Colonic mucosa (tissue), 4 donors: ENCODE data around the gene HNRNPL. TPM values are rescaled to one million over a fixed set of nuclear protein-coding genes. Genes with fewer than 3 reads are reported as not detected.
"Not testable (repeated sequence)": the region's sequence is repeated elsewhere in the genome, so short reads cannot be mapped to it uniquely, and the experiment has no call there.

Experiments used
- DNase-seq: peaks from one replicate; pipeline ENCODE4 v3.0.0-alpha.2; 2020
- H3K27ac ChIP-seq: fragments of 200-600 bp; one replicate; pipeline ENCODE4 v1.8.0; 2021
- H3K27me3 ChIP-seq: fragments of 200-600 bp; one replicate; pipeline ENCODE4 v1.8.0; 2021
- H3K36me3 ChIP-seq: fragments of 200-600 bp; one replicate; pipeline ENCODE4 v1.8.0; 2021
- H3K4me1 ChIP-seq: fragments of 200-600 bp; one replicate; pipeline ENCODE4 v1.8.0; 2021; ENCODE audit warnings: mild to moderate bottlenecking
- H3K4me3 ChIP-seq: fragments of 200-600 bp; one replicate; pipeline ENCODE4 v1.8.0; 2021
- H3K9ac ChIP-seq, 2 donors: one replicate each; pipeline ENCODE4 v1.7.0; 2013; ENCODE audit warnings: control low read depth in 2 of 2, low read depth in 2 of 2, low read length in 2 of 2
- H3K9me3 ChIP-seq: fragments of 200-600 bp; one replicate; pipeline ENCODE4 v1.8.0; 2021
- intact Hi-C: fragments of 100-400 bp; cut with DNase I; formaldehyde crosslinking; loops from one replicate; pipeline ENCODE4 v1.14.1; 2022
- total RNA-seq, 2 donors: library from RNA; stranded (reverse); fragmentation: NEBNext Ultra II Directional in 1 of 2; extraction: Animal tissue kit (Norgen Biotek cat#: 25700) in 1 of 2; gene quantifications; one replicate each; pipeline ENCODE4 v1.2.1, GENCODE V29; 2021
- TF ChIP-seq, protein P1 (sequence below): fragments of 200-600 bp; IDR thresholded peaks from one replicate; pipeline ENCODE4 v1.8.0; 2022; ENCODE audit warnings: antibody characterized with exemption, mild to moderate bottlenecking
- donor health status: healthy.
- donor health status: DM: no; HTN: no; CAD: no.
- donor health status: DM: no; HTN: no; CAD: no.

Gene HNRNPL
- total RNA-seq, 2 donors from 2014 or later, result 305 to 418 TPM

DNA sequence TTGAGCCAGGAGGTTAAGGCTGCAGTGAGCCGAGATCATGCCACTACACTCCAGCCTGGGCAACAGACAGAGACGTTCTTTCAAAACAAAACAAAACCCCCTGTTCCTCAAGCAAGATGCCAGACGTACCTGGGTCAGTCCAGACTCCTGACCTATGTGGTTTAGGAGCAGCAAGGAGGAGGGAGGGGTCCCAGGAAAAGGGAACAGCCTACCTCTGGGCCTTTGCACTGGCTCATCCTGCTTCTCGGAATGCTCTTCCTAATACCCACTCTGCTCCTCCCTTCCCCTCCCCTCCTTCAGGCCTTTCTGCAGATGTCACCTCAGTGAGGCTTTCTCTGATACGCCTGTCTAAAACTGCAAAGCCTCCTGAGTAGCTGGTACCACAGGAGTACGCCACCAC, 18.8 kb upstream of the HNRNPL start:
- Histone ChIP-seq H3K27me3 (no peaks in the 10 kb centered on the region), H3K9me3 (no peaks in the 10 kb centered on the region), H3K36me3 (no peaks in the 10 kb centered on the region), H3K4me3 (no peak overlapping the region), H3K27ac (no peak overlapping the region), H3K9ac (peak overlapping the region in 1 of 2 donors; percentile 14), H3K4me1 (peaks cover 12% of the 10 kb centered on the region)
- TF ChIP-seq, protein P1, sequence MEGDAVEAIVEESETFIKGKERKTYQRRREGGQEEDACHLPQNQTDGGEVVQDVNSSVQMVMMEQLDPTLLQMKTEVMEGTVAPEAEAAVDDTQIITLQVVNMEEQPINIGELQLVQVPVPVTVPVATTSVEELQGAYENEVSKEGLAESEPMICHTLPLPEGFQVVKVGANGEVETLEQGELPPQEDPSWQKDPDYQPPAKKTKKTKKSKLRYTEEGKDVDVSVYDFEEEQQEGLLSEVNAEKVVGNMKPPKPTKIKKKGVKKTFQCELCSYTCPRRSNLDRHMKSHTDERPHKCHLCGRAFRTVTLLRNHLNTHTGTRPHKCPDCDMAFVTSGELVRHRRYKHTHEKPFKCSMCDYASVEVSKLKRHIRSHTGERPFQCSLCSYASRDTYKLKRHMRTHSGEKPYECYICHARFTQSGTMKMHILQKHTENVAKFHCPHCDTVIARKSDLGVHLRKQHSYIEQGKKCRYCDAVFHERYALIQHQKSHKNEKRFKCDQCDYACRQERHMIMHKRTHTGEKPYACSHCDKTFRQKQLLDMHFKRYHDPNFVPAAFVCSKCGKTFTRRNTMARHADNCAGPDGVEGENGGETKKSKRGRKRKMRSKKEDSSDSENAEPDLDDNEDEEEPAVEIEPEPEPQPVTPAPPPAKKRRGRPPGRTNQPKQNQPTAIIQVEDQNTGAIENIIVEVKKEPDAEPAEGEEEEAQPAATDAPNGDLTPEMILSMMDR, result no peak
- no peak for DNase-seq
- intact Hi-C loops, result no loop called here

DNA sequence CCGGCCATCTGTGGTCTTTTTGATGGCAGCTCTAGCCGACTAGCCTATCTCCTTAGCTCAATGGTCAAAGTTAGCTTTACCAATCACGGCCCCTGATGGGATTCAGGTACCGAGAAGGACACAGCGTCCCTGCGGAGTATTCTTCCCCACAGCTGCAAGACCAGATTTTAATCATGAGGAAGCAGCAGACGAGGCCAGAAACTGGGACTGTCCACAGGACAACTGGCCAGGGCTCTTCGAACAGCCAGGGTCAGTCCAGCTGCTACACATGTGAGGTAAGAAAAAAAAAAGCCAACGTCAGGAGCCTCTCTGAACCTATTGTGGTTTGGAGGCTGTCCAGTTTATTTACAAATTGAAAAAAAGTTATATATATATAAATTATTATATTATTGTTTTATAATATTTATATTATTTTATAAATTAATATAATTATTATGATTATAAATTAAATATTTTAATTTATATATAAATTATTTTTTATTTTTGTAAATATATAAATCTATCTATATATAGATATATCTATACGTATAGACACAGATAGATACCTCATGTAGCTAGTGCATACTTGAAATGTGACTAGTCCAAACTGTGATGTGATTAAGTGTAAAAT, 17.5 kb upstream of the HNRNPL start:
- H3K27ac ChIP-seq, result no peak overlapping the region
- no peaks in the 10 kb centered on the region for H3K36me3 ChIP-seq
- H3K4me1 ChIP-seq, result peaks cover 23% of the 10 kb centered on the region
- TF ChIP-seq, protein P1, result no peak
- no peaks in the 10 kb centered on the region for H3K9me3 ChIP-seq
- H3K9ac ChIP-seq, result no peak overlapping the region
- no peak overlapping the region for H3K4me3 ChIP-seq
- no peaks in the 10 kb centered on the region for H3K27me3 ChIP-seq
- DNase-seq, result no peak
- intact Hi-C loops, result no loop called here

DNA sequence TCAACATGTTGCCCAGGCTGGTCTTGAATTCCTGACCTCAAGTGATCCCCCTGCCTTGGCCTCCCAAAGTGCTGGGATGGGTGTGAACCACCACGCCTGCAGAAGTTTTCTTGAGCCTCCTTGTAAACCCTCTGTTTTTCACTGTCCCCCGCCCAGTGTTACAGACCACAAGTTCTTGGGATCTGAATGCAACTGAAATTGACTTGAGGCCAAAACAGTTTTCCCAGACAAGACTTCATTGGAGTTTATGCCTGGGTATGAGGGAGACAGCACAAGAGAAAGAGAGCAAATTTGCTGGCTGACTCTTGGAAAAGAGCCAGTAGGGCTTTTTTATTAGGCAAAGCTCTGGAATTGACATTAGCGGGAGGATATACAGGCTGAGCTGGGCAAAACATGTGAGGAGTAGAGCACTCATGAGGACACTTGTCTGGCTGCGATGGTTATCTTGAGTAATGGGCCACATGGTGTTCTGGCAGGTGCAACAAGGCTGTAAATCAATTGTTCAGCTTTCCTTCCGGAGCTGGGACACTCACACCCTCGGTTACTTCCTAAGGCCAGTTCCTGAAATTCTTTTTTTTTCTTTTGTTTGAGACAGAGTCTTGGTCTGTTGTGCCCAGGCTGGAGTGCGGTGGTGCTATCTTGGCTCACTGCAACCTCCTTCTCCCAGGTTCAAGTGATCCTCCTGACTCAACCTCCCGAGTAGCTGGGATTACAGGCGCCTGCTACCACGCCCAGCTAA, 12.7 kb upstream of the HNRNPL start:
- peak overlapping the region; percentile 39 for H3K27ac ChIP-seq
- intact Hi-C loops, result no loop called here
- TF ChIP-seq, protein P1, result no peak
- H3K9ac ChIP-seq, result no peak overlapping the region
- no peaks in the 10 kb centered on the region for H3K36me3 ChIP-seq
- peaks cover 20% of the 10 kb centered on the region for H3K4me1 ChIP-seq
- H3K9me3 ChIP-seq, result no peaks in the 10 kb centered on the region
- DNase-seq, result peak; percentile 55
- no peak overlapping the region for H3K4me3 ChIP-seq
- H3K27me3 ChIP-seq, result no peaks in the 10 kb centered on the region

DNA sequence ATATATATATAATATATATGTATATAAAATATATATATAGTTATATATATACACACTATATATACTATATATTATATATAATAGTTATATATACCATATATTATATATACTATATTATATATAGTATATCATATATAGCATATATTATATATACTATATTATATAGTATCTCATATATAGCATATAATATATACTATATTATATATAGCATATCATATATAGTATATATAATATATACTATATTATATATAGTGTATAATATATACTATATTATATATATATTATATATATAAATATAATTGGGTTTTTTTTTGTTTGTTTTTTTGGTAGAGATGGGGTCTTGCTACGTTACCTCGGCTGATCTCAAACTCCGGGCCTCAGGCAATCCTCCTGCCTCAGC, 11.6 kb upstream of the HNRNPL start:
- no peak for DNase-seq
- no peaks in the 10 kb centered on the region for H3K27me3 ChIP-seq
- no peak overlapping the region for H3K9ac ChIP-seq
- peaks cover 20% of the 10 kb centered on the region for H3K4me1 ChIP-seq
- TF ChIP-seq, protein P1, result no peak
- no peak overlapping the region for H3K4me3 ChIP-seq
- no peaks in the 10 kb centered on the region for H3K36me3 ChIP-seq
- no peak overlapping the region for H3K27ac ChIP-seq
- H3K9me3 ChIP-seq, result no peaks in the 10 kb centered on the region
- intact Hi-C loops, result no loop called here

DNA sequence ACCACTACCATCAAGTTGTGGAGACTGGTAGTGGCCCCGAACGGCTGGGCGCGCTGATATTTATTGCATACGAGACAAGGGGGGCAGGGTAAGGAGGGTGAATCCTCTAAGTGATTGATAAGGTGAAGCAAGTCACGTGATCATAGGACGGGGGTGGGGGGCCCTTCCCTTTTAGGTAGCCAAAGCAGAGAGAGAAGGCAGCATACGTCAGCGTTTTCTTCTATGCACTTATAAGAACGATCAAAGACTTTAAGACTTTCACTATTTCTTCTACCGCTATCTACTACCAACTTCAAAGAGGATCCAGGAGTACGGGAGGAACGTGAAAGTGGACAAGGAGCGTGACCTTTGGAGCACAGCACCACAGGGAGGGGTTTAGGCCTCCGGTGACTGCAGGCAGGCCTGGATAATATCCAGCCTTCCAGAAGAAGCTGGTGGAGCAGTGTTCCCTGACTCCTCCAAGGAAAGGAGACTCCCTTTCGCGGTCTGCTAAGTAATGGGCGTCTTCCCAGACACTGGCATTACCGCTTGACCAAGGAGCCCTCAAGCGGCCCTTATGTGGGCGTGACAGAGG, 9.9 kb upstream of the HNRNPL start:
- H3K4me1 ChIP-seq, result peaks cover 20% of the 10 kb centered on the region
- H3K4me3 ChIP-seq, H3K9me3 ChIP-seq, H3K9ac ChIP-seq, H3K27me3 ChIP-seq, H3K36me3 ChIP-seq, intact Hi-C loops, H3K27ac ChIP-seq: not testable (repeated sequence)
- peak; percentile 49 for DNase-seq

DNA sequence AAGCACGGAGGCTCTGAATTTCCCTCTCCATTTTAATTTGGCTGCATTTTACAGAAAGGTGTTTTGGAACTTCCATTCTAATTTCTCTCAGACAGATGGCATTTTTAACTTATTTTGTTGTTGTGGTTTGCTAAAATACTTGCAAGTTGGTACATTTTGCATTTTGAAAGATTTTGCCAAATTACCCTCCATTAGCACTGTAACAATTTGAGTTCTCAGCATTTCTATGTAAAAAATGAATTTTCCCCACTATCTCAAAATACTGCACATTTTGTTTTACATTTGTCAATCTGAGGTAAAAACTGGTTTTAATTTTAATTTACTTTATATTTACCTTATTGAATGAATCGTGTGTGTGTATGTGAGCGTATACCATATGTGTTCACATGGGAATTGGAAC, 7.0 kb upstream of the HNRNPL start:
- TF ChIP-seq, protein P1, result no peak
- intact Hi-C loops, result no loop called here
- no peaks in the 10 kb centered on the region for H3K36me3 ChIP-seq
- H3K9me3 ChIP-seq, result no peaks in the 10 kb centered on the region
- no peak overlapping the region for H3K9ac ChIP-seq
- H3K4me3 ChIP-seq, result no peak overlapping the region
- no peaks in the 10 kb centered on the region for H3K27me3 ChIP-seq
- H3K4me1 ChIP-seq, result peaks cover 3% of the 10 kb centered on the region
- H3K27ac ChIP-seq, result peak overlapping the region; percentile 27
- DNase-seq, result no peak

DNA sequence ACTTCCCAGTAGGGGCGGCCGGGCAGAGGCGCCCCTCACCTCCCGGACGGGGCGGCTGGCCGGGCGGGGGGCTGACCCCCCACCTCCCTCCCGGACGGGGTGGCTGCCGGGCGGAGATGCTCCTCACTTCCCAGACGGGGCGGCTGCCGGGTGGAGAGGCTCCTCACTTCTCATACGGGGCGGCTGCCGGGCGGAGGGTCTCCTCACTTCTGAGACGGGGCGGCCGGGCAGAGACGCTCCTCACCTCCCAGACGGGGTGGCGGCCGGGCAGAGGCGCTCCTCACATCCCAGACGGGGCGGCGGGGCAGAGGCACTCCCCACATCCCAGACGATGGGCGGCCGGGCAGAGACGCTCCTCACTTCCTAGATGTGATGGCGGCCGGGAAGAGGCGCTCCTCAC, 6.0 kb upstream of the HNRNPL start:
- H3K36me3 ChIP-seq, H3K4me1 ChIP-seq, H3K9ac ChIP-seq, H3K27ac ChIP-seq, H3K4me3 ChIP-seq, H3K9me3 ChIP-seq, DNase-seq, intact Hi-C loops, H3K27me3 ChIP-seq: not testable (repeated sequence)

DNA sequence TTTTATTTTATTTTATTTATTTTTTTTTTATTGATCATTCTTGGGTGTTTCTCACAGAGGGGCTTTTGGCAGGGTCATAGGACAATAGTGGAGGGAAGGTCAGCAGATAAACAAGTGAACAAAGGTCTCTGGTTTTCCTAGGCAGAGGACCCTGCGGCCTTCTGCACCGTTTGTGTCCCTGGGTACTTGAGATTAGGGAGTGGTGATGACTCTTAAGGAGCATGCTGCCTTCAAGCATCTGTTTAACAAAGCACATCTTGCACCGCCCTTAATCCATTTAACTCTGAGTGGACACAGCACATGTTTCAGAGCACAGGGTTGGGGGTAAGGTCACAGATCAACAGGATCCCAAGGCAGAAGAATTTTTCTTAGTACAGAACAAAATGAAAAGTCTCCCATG, 5.2 kb upstream of the HNRNPL start:
- H3K4me1 ChIP-seq, H3K9me3 ChIP-seq, H3K27me3 ChIP-seq, H3K36me3 ChIP-seq, H3K27ac ChIP-seq, H3K4me3 ChIP-seq, DNase-seq, intact Hi-C loops, H3K9ac ChIP-seq: not testable (repeated sequence)
